ENCODE measurements around the gene RHBDL1. TPM values are rescaled to one million over a fixed set of nuclear protein-coding genes. Genes with fewer than 3 reads are reported as not detected.
A peak's percentile ranks its signal among the peaks of the same experiment; 100 is the strongest.

Gene RHBDL1
- total and polyA plus RNA-seq, 9 of the 15 experiments (the other 6 are each of a cell fraction or from before 2014, with no cell fraction given) = 0.03 to 5.6 (median 1.3) TPM; not detected in 1

- TF ChIP-seq VEZF1 (CRISPR knock-in tag; IDR thresholded peaks at IDR 0.05) = peak; percentile 92
- peak; percentile 17 for TF ChIP-seq FUS (optimal IDR thresholded peaks at IDR 0.05; ENCODE audit: low read depth, low read length)
- TF ChIP-seq ILF3 (IDR thresholded peaks at IDR 0.05; ENCODE audit: borderline replicate concordance) = no peak
- TF ChIP-seq ZBTB5 (IDR thresholded peaks at IDR 0.05) = no peak
- TF ChIP-seq GABPB2 (CRISPR knock-in tag; conservative IDR thresholded peaks at IDR 0.05) = no peak
- no peak for TF ChIP-seq HNRNPUL1 (IDR thresholded peaks at IDR 0.05; ENCODE audit: low read length)
- TF ChIP-seq YBX1 (IDR thresholded peaks at IDR 0.05) = no peak
- no peak for TF ChIP-seq ZNF311 (CRISPR knock-in tag; IDR thresholded peaks at IDR 0.05)
- TF ChIP-seq ZZZ3 (IDR thresholded peaks at IDR 0.05) = no peak
- TF ChIP-seq REST (IDR thresholded peaks at IDR 0.05; ENCODE audit: borderline replicate concordance) = peak; percentile 41
- 0 out of 2 replicates have a peak, but pooled peaks have one; percentile 64 for TF ChIP-seq REST (CRISPR knock-in tag; IDR thresholded peaks at IDR 0.05; ENCODE audit: low read depth)
- no peak for TF ChIP-seq ZBTB17 (CRISPR knock-in tag; IDR thresholded peaks at IDR 0.05)
- TF ChIP-seq RFX7 (CRISPR knock-in tag; IDR thresholded peaks at IDR 0.05) = no peak
- no peak for TF ChIP-seq ZNF561 (CRISPR knock-in tag; conservative IDR thresholded peaks at IDR 0.05)
- no peak for TF ChIP-seq SETDB1 (IDR thresholded peaks at IDR 0.05; ENCODE audit: low read length)
- no peak for TF ChIP-seq GTF2E2 (tag; IDR thresholded peaks at IDR 0.05)
Measured at GRCh38 chr16:695355-696089, 20.1 kb downstream of the RHBDL1 start (continued).

All from K562 (cell line).